Esophagus muscularis mucosa (tissue), 4 donors: ENCODE data around the gene FAM171A1. TPM values are rescaled to one million over a fixed set of nuclear protein-coding genes. Genes with fewer than 3 reads are reported as not detected.
"Not testable (repeated sequence)": the region's sequence is repeated elsewhere in the genome, so short reads cannot be mapped to it uniquely, and the experiment has no call there.

Experiments
- DNase-seq: peaks from one replicate; pipeline ENCODE4 v3.0.0-alpha.2; 2017; ENCODE audit errors: extremely low spot score
- H3K27ac ChIP-seq, 4 donors: fragments of 200-600 bp; sonication (generic); replicated peaks in 1 of 4; 1 replicate in 3 of 4; 2 replicates in 1 of 4; pipeline ENCODE4 v1.5.1; 2016 to 2019; ENCODE audit warnings: mild to moderate bottlenecking in 1 of 4
- H3K27me3 ChIP-seq, 4 donors: fragments of 200-600 bp; sonication (generic); one replicate each; pipeline versions ENCODE4 v1.5.1 to v1.6.0; 2016 to 2019
- H3K36me3 ChIP-seq, 4 donors: fragments of 200-600 bp; sonication (generic); one replicate each; pipeline ENCODE4 v1.5.1; 2016 to 2019
- H3K4me1 ChIP-seq, 4 donors: fragments of 200-600 bp; sonication (generic); one replicate each; pipeline ENCODE4 v1.5.1; 2016 to 2019
- H3K4me3 ChIP-seq, 4 donors: fragments of 200-600 bp; sonication (generic); 1 replicate in 2 of 4; 2 replicates in 2 of 4; pipeline ENCODE4 v1.5.1; 2016 to 2019; ENCODE audit warnings: mild to moderate bottlenecking in 4 of 4, moderate library complexity in 1 of 4
- H3K9me3 ChIP-seq, 4 donors: fragments of 200-600 bp; sonication (generic); 1 replicate in 3 of 4; 2 replicates in 1 of 4; pipeline ENCODE4 v1.5.1; 2016 to 2019
- CTCF ChIP-seq, 3 experiments: fragments of 200-600 bp in 2 of 3; fragments of 450-650 bp in 1 of 3; sonication (generic) in 2 of 3; IDR thresholded peaks; one replicate each; pipeline ENCODE4 v1.5.1; 2017 to 2019; ENCODE audit warnings: antibody characterized with exemption in 3 of 3, mild to moderate bottlenecking in 2 of 3, moderate library complexity in 1 of 3
- EP300 ChIP-seq: sonication (generic); formaldehyde crosslinking; IDR thresholded peaks from one replicate; pipeline ENCODE4 v1.6.1; 2017; ENCODE audit warnings: antibody characterized with exemption
- POLR2A ChIP-seq: fragments of 450-650 bp; IDR thresholded peaks from one replicate; pipeline ENCODE4 v1.6.1; 2017; ENCODE audit warnings: antibody characterized with exemption, moderate library complexity, mild to moderate bottlenecking, low read depth
- POLR2AphosphoS5 ChIP-seq, 2 donors: sonication (generic); formaldehyde crosslinking; IDR thresholded peaks; one replicate each; pipeline ENCODE4 v1.6.1; 2017; ENCODE audit warnings: antibody characterized with exemption in 2 of 2
- WGBS: methylation state at CpG from one replicate; pipeline ENCODE4 v1.1.5; 2018; 5-methylcytosine and 5-hydroxymethylcytosine counted together
- intact Hi-C: fragments of 100-400 bp; cut with DNase I; formaldehyde crosslinking; loops from one replicate; pipeline ENCODE4 v1.15.1; 2023
- total RNA-seq, 4 donors: library from RNA; depleted of rRNA; stranded (reverse); fragments of >200 nt; gene quantifications; one replicate each; pipeline versions ENCODE4 v1.1.0 to v1.2.1, GENCODE V29; 2016

The FAM171A1 gene
- total RNA-seq, 4 donors from 2014 or later = 7.1 to 15.0 (median 12.6) TPM

GRCh38 chr10:15411010-15411409 is 39.9 kb upstream of the FAM171A1 start:
- DNase-seq = no peak
- intact Hi-C loops = no loop called here
- no peaks in the 10 kb centered on the region for H3K9me3 ChIP-seq
- no peak overlapping the region for H3K4me3 ChIP-seq
- H3K36me3 ChIP-seq = no peaks in the 10 kb centered on the region
- 59% methylated on average over 4 of the region's 4 CpGs for WGBS
- no peaks in the 10 kb centered on the region for H3K27me3 ChIP-seq
- no peak overlapping the region for H3K27ac ChIP-seq
- no peak for TF ChIP-seq CTCF (IDR thresholded peaks at IDR 0.05)
- no peak for TF ChIP-seq POLR2A
- no peak for TF ChIP-seq POLR2AphosphoS5 (IDR thresholded peaks at IDR 0.05)
- no peak for TF ChIP-seq EP300
- H3K4me1 ChIP-seq = no peaks in the 10 kb centered on the region

- intact Hi-C loops, H3K4me3 ChIP-seq, H3K36me3 ChIP-seq, H3K27me3 ChIP-seq, DNase-seq, H3K4me1 ChIP-seq, H3K27ac ChIP-seq, H3K9me3 ChIP-seq: not testable (repeated sequence)
- 84% methylated on average over 2 of the region's 2 CpGs for WGBS
Observed at GRCh38 chr10:15409350-15409749, 38.3 kb upstream of the FAM171A1 start.

- Histone ChIP-seq H3K4me1 (no peaks in the 10 kb centered on the region), H3K9me3 (peaks cover 0 to 6% (median 0%) of the 10 kb centered on the region in 4 donors), H3K27ac (no peak overlapping the region), H3K4me3 (no peak overlapping the region), H3K27me3 (no peaks in the 10 kb centered on the region), H3K36me3 (no peaks in the 10 kb centered on the region)
- intact Hi-C loops = no loop called here
- DNase-seq = no peak
- no peak for TF ChIP-seq CTCF (IDR thresholded peaks at IDR 0.05)
- no peak for TF ChIP-seq POLR2AphosphoS5 (IDR thresholded peaks at IDR 0.05)
- TF ChIP-seq POLR2A = no peak
- no peak for TF ChIP-seq EP300
- WGBS = 84% methylated on average over 5 of the region's 5 CpGs
Observed at GRCh38 chr10:15408557-15408956, 37.5 kb upstream of the FAM171A1 start.

GRCh38 chr10:15405319-15405718 is 34.2 kb upstream of the FAM171A1 start:
- WGBS = 88% methylated on average over 3 of the region's 3 CpGs
- Histone ChIP-seq H3K4me1 (no peaks in the 10 kb centered on the region), H3K36me3 (no peaks in the 10 kb centered on the region), H3K9me3 (peaks cover 0 to 6% (median 0%) of the 10 kb centered on the region in 4 donors), H3K4me3 (no peak overlapping the region), H3K27me3 (no peaks in the 10 kb centered on the region), H3K27ac (no peak overlapping the region)
- no peak for DNase-seq
- TF ChIP-seq POLR2A = no peak
- TF ChIP-seq CTCF (IDR thresholded peaks at IDR 0.05) = no peak
- no peak for TF ChIP-seq POLR2AphosphoS5 (IDR thresholded peaks at IDR 0.05)
- no peak for TF ChIP-seq EP300
- intact Hi-C loops = no loop called here

- H3K4me1 ChIP-seq = no peaks in the 10 kb centered on the region
- DNase-seq = no peak
- peaks cover 0 to 12% (median 0%) of the 10 kb centered on the region in 4 donors for H3K9me3 ChIP-seq
- intact Hi-C loops = no loop called here
- H3K27ac ChIP-seq = no peak overlapping the region
- no peaks in the 10 kb centered on the region for H3K27me3 ChIP-seq
- TF ChIP-seq POLR2AphosphoS5 (IDR thresholded peaks at IDR 0.05) (no peak), POLR2A (no peak), EP300 (no peak), CTCF (IDR thresholded peaks at IDR 0.05) (no peak)
- H3K36me3 ChIP-seq = no peaks in the 10 kb centered on the region
- H3K4me3 ChIP-seq = no peak overlapping the region
Observed at GRCh38 chr10:15401382-15401781, 30.3 kb upstream of the FAM171A1 start.

GRCh38 chr10:15400461-15400860 is 29.4 kb upstream of the FAM171A1 start:
- H3K4me3 ChIP-seq, DNase-seq, H3K27ac ChIP-seq, H3K36me3 ChIP-seq, intact Hi-C loops, H3K4me1 ChIP-seq, H3K27me3 ChIP-seq: not testable (repeated sequence)
- peaks cover 0 to 12% (median 0%) of the 10 kb centered on the region in 4 donors for H3K9me3 ChIP-seq
